Ovary (tissue), 3 donors: ENCODE measurements around the gene ASB4.

Experiments
- EP300 ChIP-seq: sonication (generic); formaldehyde crosslinking; IDR thresholded peaks from one replicate; pipeline ENCODE4 v1.6.1; 2017; ENCODE audit warnings: antibody characterized with exemption
- POLR2A ChIP-seq: fragments of 450-650 bp; IDR thresholded peaks from one replicate; pipeline ENCODE4 v1.6.1; 2017; ENCODE audit warnings: antibody characterized with exemption, mild to moderate bottlenecking, moderate library complexity
- TF ChIP-seq, protein P1 (sequence below), 3 donors: fragments of 450-650 bp in 2 of 3; fragments of 200-600 bp in 1 of 3; IDR thresholded peaks; one replicate each; pipeline versions ENCODE4 v1.5.1 to v1.8.0; 2016 to 2022; ENCODE audit warnings: antibody characterized with exemption in 3 of 3, mild to moderate bottlenecking in 1 of 3
- donor health status: DM: no; HTN: no; CAD: no.

DNA sequence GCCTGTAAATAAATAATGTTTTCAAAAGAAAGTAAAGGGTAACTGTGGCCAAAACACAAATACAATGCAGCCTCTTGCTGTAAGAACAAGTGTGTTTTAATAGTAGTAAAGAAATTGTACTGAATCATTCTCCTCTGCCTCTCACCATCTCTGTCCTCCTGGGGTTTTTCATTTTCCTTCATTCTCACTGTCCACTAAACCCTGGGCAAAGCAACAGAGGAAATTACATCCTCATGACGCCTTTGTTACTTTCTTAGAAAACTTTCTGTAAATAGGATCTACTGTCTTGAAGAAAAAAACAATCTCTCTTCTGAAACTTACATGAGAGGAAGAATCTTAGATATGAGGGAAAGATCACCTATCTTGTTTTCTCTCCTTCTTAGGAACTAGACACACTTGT, 54.6 kb downstream of the ASB4 start:
- TF ChIP-seq, protein P1, sequence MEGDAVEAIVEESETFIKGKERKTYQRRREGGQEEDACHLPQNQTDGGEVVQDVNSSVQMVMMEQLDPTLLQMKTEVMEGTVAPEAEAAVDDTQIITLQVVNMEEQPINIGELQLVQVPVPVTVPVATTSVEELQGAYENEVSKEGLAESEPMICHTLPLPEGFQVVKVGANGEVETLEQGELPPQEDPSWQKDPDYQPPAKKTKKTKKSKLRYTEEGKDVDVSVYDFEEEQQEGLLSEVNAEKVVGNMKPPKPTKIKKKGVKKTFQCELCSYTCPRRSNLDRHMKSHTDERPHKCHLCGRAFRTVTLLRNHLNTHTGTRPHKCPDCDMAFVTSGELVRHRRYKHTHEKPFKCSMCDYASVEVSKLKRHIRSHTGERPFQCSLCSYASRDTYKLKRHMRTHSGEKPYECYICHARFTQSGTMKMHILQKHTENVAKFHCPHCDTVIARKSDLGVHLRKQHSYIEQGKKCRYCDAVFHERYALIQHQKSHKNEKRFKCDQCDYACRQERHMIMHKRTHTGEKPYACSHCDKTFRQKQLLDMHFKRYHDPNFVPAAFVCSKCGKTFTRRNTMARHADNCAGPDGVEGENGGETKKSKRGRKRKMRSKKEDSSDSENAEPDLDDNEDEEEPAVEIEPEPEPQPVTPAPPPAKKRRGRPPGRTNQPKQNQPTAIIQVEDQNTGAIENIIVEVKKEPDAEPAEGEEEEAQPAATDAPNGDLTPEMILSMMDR (IDR thresholded peaks at IDR 0.05): no peak
- TF ChIP-seq POLR2A (no peak), EP300 (no peak)
